ENCODE data around the gene PNPT1.

The PNPT1 gene

GRCh38 chr2:55668956-55669355 lies 24.7 kb downstream of the PNPT1 start:
- no peak for DNase-seq (ENCODE audit: low spot score)

- DNase-seq (ENCODE audit: low spot score), result no peak
These were observed 40.4 kb downstream of the PNPT1 start for GRCh38 chr2:55653255-55653654.

- no peak for DNase-seq (ENCODE audit: low spot score)
These were observed 44.4 kb downstream of the PNPT1 start for GRCh38 chr2:55649211-55649610.

- DNase-seq (ENCODE audit: low spot score), result no peak
These were observed 56.8 kb downstream of the PNPT1 start for GRCh38 chr2:55636831-55637230.

GRCh38 chr2:55628931-55629330 lies 64.7 kb downstream of the PNPT1 start:
- no peak for DNase-seq (ENCODE audit: low spot score)

- DNase-seq (ENCODE audit: low spot score), result no peak
These were observed 65.7 kb downstream of the PNPT1 start for GRCh38 chr2:55627915-55628314.

- DNase-seq (ENCODE audit: low spot score), result no peak
These were observed 71.8 kb downstream of the PNPT1 start for GRCh38 chr2:55621802-55622201.

- DNase-seq (ENCODE audit: low spot score), result no peak
These were observed 73.4 kb downstream of the PNPT1 start for GRCh38 chr2:55620123-55620779.

- DNase-seq (ENCODE audit: low spot score), result peak; percentile 77
These were observed 75.2 kb downstream of the PNPT1 start for GRCh38 chr2:55618275-55619055.

- no peak for DNase-seq (ENCODE audit: low spot score)
These were observed 75.7 kb downstream of the PNPT1 start for GRCh38 chr2:55618025-55618274.

- DNase-seq (ENCODE audit: low spot score), result peak; percentile 99
These were observed 76.2 kb downstream of the PNPT1 start, which contains the start of gene PPP4R3B for GRCh38 chr2:55617175-55618024. TSS of gene PPP4R3B (minus strand) at chr2:55617622. CDS start at chr2:55617285, 337 bp downstream.

- no peak for DNase-seq (ENCODE audit: low spot score)
These were observed 77.0 kb downstream of the PNPT1 start for GRCh38 chr2:55616551-55617174.

- DNase-seq (ENCODE audit: low spot score), result no peak
These were observed 81.6 kb downstream of the PNPT1 start for GRCh38 chr2:55611997-55612396.

GRCh38 chr2:55610954-55611743 lies 82.5 kb downstream of the PNPT1 start:
- no peak for DNase-seq (ENCODE audit: low spot score)

- no peak for DNase-seq (ENCODE audit: low spot score)
These were observed 83.6 kb downstream of the PNPT1 start for GRCh38 chr2:55609938-55610578.

GRCh38 chr2:55609193-55609794 lies 84.3 kb downstream of the PNPT1 start:
- no peak for DNase-seq (ENCODE audit: low spot score)

GRCh38 chr2:55607717-55608116 lies 85.9 kb downstream of the PNPT1 start:
- no peak for DNase-seq (ENCODE audit: low spot score)

- no peak for DNase-seq (ENCODE audit: low spot score)
These were observed 89.5 kb downstream of the PNPT1 start for GRCh38 chr2:55604027-55604565.

GRCh38 chr2:55601849-55602248 lies 91.8 kb downstream of the PNPT1 start:
- DNase-seq (ENCODE audit: low spot score), result no peak

- no peak for DNase-seq (ENCODE audit: low spot score)
These were observed 95.4 kb downstream of the PNPT1 start for GRCh38 chr2:55598056-55598795.

Measured in putamen (tissue), 1 donor.